Superior temporal gyrus (tissue), 1 donor: ENCODE measurements around the gene PKN1.

Experiments
- DNase-seq: peaks from one replicate; pipeline ENCODE4 v3.0.0-alpha.2; 2016; ENCODE audit errors: extremely low spot score

Gene PKN1

GRCh38 chr19:14406645-14407401 is 26.3 kb upstream of the PKN1 start:
- no peak for DNase-seq

- no peak for DNase-seq
These were observed 25.3 kb upstream of the PKN1 start for GRCh38 chr19:14407605-14408484.

- no peak for DNase-seq
These were observed 24.5 kb upstream of the PKN1 start for GRCh38 chr19:14408491-14409145.

- DNase-seq = no peak
These were observed 23.7 kb upstream of the PKN1 start for GRCh38 chr19:14409146-14410023.

- DNase-seq = no peak
These were observed 22.7 kb upstream of the PKN1 start for GRCh38 chr19:14410091-14411051.

GRCh38 chr19:14411161-14411937 is 21.8 kb upstream of the PKN1 start:
- DNase-seq = no peak

- DNase-seq = no peak
These were observed 21.2 kb upstream of the PKN1 start for GRCh38 chr19:14411938-14412245.

- no peak for DNase-seq
These were observed 20.6 kb upstream of the PKN1 start for GRCh38 chr19:14412324-14412995.

GRCh38 chr19:14412996-14413692 is 20.0 kb upstream of the PKN1 start:
- no peak for DNase-seq

GRCh38 chr19:14413693-14414181 is 19.4 kb upstream of the PKN1 start:
- no peak for DNase-seq

- no peak for DNase-seq
These were observed 18.0 kb upstream of the PKN1 start for GRCh38 chr19:14414926-14415690.

GRCh38 chr19:14416817-14417231 is 16.3 kb upstream of the PKN1 start:
- DNase-seq = no peak

GRCh38 chr19:14418856-14419105 is 14.3 kb upstream of the PKN1 start:
- no peak for DNase-seq

- DNase-seq = peak; percentile 100
These were observed 13.8 kb upstream of the PKN1 start, which contains the start of gene DDX39A for GRCh38 chr19:14419106-14419813. Gene DDX39A, minus strand, starts transcription at chr19:14419341. Its CDS starts 6,121 bp downstream, at chr19:14413220.

- DNase-seq = no peak
These were observed 7.4 kb upstream of the PKN1 start for GRCh38 chr19:14425696-14426138.

- no peak for DNase-seq
These were observed 5.6 kb upstream of the PKN1 start for GRCh38 chr19:14427461-14427860.

GRCh38 chr19:14428882-14429416 is 4.2 kb upstream of the PKN1 start:
- no peak for DNase-seq
